ENCODE measurements around the gene ADAMTS13.

The ADAMTS13 gene

GRCh38 chr9:133378408-133378962 is 43.7 kb upstream of the ADAMTS13 start:
- TF ChIP-seq, protein P1, sequence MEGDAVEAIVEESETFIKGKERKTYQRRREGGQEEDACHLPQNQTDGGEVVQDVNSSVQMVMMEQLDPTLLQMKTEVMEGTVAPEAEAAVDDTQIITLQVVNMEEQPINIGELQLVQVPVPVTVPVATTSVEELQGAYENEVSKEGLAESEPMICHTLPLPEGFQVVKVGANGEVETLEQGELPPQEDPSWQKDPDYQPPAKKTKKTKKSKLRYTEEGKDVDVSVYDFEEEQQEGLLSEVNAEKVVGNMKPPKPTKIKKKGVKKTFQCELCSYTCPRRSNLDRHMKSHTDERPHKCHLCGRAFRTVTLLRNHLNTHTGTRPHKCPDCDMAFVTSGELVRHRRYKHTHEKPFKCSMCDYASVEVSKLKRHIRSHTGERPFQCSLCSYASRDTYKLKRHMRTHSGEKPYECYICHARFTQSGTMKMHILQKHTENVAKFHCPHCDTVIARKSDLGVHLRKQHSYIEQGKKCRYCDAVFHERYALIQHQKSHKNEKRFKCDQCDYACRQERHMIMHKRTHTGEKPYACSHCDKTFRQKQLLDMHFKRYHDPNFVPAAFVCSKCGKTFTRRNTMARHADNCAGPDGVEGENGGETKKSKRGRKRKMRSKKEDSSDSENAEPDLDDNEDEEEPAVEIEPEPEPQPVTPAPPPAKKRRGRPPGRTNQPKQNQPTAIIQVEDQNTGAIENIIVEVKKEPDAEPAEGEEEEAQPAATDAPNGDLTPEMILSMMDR (IDR thresholded peaks at IDR 0.05; ENCODE audit: control insufficient read depth, insufficient read depth, low read depth, low read length, missing control alignments), result no peak
- no peak overlapping the region for H3K4me3 ChIP-seq (ENCODE audit: control insufficient read depth, low read depth, low read length)
- no peak for DNase-seq (ENCODE audit: low read depth)

DNA sequence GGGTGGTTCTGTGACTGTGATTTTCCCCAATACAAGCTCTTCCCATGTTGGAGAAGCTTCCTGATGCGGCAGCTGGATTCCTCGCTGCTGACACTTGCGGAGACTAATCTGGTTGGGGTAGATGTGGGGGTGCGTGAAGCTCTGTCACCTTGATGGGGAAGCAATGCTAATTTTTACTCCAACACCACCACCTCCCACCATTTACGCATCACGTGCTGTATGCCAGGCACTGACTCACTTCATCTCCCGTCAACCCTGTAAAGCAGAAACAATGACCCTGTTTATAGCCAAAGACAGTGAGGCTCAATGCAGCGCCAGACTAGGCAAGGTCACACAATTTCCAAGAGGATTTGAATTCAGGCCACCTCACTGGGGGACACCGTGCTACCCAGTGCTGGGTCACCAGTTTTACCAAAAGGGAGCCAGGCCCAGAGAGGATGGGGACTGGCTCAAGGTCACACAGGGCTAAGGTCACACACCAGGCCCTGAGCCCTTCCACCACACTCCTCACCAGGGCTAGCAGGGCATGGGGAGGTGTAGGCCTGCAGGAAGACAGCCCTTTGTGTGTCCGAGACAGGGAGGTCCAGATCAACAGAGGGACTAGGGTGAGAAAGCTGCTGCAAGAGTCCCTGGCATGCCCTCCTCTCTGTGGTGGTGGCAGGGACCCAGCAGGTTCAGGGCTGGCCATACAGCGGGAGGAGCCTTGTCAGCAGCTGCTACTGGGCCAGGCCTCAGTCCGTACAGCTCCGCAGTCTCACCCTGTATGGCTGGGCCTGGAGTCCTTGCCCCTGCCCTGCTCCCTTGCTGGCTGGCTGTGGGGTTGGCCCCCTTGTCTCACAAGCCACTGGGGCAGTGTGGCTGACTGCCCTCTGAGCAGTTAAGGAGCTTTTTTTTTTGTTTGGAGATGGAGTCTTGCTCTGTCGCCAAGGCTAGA is 42.7 kb upstream of the ADAMTS13 start:
- no peak for DNase-seq (ENCODE audit: low read depth)
- H3K4me3 ChIP-seq (ENCODE audit: control insufficient read depth, low read depth, low read length), result no peak overlapping the region
- TF ChIP-seq, protein P1 (IDR thresholded peaks at IDR 0.05; ENCODE audit: control insufficient read depth, insufficient read depth, low read depth, low read length, missing control alignments), result no peak

GRCh38 chr9:133380734-133381133 is 41.4 kb upstream of the ADAMTS13 start:
- DNase-seq (ENCODE audit: low read depth), result no peak
- TF ChIP-seq, protein P1 (IDR thresholded peaks at IDR 0.05; ENCODE audit: control insufficient read depth, insufficient read depth, low read depth, low read length, missing control alignments), result no peak
- H3K4me3 ChIP-seq (ENCODE audit: control insufficient read depth, low read depth, low read length), result no peak overlapping the region

DNA sequence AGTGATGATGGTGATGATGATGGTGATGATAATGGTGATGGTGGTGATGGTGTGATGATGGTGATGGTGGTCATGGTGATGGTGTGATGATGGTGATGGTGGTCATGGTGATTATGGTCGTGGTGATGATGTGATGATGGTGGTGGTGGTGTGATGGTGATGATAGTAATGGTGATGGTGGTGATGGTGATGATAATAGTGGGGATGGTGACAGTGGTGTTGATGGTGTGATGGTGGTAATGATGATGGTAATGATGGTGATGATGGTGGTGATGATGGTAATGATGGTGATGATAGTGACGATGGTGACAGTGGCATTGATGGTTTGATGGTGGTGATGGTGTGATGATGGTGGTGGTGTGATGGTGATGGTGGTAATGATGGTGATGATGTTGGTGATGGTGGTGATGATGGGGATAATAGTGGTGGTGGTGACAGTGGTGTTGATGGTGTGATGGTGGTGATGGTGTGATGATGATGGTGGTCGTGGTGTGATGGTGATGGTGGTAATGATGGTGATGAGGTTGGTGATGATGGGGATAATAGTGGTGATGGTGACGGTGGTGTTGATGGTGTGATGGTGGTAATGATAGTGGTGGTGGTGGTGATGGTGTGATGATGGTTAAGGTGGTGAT is 39.5 kb upstream of the ADAMTS13 start:
- TF ChIP-seq, protein P1 (IDR thresholded peaks at IDR 0.05; ENCODE audit: control insufficient read depth, insufficient read depth, low read depth, low read length, missing control alignments), result no peak
- no peak for DNase-seq (ENCODE audit: low read depth)
- no peak overlapping the region for H3K4me3 ChIP-seq (ENCODE audit: control insufficient read depth, low read depth, low read length)

GRCh38 chr9:133383438-133383837 is 38.7 kb upstream of the ADAMTS13 start:
- TF ChIP-seq, protein P1 (IDR thresholded peaks at IDR 0.05; ENCODE audit: control insufficient read depth, insufficient read depth, low read depth, low read length, missing control alignments), result no peak
- H3K4me3 ChIP-seq (ENCODE audit: control insufficient read depth, low read depth, low read length), result no peak overlapping the region
- DNase-seq (ENCODE audit: low read depth), result no peak

DNA sequence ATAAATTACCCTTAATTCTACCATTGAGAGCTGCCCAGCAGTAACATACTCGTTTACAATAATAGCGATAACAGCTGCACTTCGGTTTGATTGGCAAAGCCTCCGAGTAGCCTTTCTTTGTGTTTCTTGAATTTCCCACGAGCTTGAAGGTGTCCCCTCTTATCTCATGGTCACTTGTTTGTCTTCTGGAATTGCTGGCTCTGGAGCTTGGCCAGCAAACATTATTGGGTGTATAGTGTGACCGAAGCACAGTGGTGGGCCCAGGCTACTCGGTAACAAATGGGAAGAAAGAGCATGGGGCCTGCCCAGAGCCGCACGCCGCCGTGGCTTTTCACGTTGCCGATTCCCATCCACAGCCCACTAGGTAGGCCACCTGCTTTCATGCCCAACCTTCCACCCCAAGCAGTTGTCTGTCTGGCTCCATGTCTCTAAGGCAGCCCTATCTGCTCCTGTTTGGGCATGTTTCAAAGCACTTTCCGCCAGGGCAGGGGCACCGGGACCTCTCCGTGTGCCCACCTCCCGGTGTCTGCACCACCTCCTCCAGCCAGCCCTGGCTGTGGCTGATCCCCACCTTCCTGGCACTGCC is 37.3 kb upstream of the ADAMTS13 start:
- DNase-seq (ENCODE audit: low read depth), result no peak
- TF ChIP-seq, protein P1 (IDR thresholded peaks at IDR 0.05; ENCODE audit: control insufficient read depth, insufficient read depth, low read depth, low read length, missing control alignments), result no peak
- H3K4me3 ChIP-seq (ENCODE audit: control insufficient read depth, low read depth, low read length), result no peak overlapping the region
